Measurements from ENCODE around the gene ITGB4. TPM values are rescaled to one million over a fixed set of nuclear protein-coding genes. Genes with fewer than 3 reads are reported as not detected.

ITGB4 gene
- total and polyA plus RNA-seq, 2 of the 13 experiments (the other 11 are each of a cell fraction or from before 2014, with no cell fraction given) = 6.9 to 14.5 TPM

DNA sequence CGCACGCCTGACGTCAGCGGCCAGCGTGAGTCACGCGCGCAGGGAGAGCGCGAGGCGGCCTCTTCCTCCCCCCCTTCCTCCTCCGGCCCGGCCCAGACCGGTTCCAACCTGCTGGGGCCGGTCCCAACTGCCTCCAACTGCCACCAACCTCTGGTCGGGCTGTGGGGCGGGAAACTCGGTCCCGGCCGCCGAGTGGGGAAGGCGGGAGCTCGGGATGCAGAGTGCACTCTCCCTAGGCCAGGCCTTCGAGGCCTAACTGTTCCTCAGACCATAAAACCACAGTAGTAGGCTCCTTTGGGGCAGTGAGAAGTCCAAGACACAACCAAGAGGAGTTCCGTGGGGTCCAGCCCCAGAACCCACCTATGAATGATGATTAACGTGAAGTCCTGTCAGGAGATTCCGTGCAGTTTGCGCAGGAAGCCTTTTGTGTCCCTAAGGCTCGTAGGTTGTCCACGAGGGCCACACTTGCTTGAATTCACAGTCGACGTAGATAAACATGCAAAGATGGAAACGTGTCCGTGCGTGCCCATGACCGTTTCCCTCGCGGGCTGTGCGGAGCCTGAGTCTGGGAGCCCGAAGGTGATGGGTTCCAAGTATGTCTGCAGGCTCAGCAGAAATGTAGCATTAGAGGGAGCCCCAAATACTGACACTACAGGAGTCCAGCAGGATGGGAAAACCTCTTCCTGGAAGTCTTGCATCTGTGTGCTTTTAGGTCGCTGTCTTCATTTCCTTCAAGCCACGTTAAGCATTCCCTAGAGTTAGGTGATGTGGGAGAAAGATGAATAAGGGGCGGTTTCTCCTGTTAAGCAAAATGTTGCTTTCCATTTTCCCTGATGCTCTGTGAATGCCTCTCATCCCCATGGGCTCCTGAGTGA, 64.0 kb downstream of the ITGB4 start (continued):
- TF ChIP-seq FOXK2 (IDR thresholded peaks at IDR 0.05) (no peak), ZNF207 (IDR thresholded peaks at IDR 0.05; ENCODE audit: borderline replicate concordance) (no peak), ZNF138 (CRISPR knock-in tag; IDR thresholded peaks at IDR 0.05; ENCODE audit: low read depth) (peak; percentile 91; the same call in 1 of the 2 replicates), HDAC1 (CRISPR knock-in tag; IDR thresholded peaks at IDR 0.05) (peak; percentile 90), MAFK (conservative IDR thresholded peaks at IDR 0.05 in 1 of 2, IDR thresholded peaks at IDR 0.05 in 1 of 2; ENCODE audit: low read length in 2 of 2) (peak in 1 of 2 experiments; percentile 47; a peak in 1 of 4 replicates), GABPB1 (CRISPR knock-in tag; IDR thresholded peaks at IDR 0.05) (peak; percentile 68; the same call in 1 of the 2 replicates), ZFYVE20 (CRISPR knock-in tag; IDR thresholded peaks at IDR 0.05; ENCODE audit: borderline replicate concordance, low read depth) (peak; percentile 21; the same call in 1 of the 2 replicates), DR1 (CRISPR knock-in tag; IDR thresholded peaks at IDR 0.05) (peak; percentile 61), CCDC6 (CRISPR knock-in tag; IDR thresholded peaks at IDR 0.05) (0 out of 2 replicates have a peak, but pooled peaks have one; percentile 36), KLF15 (CRISPR knock-in tag; IDR thresholded peaks at IDR 0.05; ENCODE audit: borderline replicate concordance) (no peak), NONO (IDR thresholded peaks at IDR 0.05) (no peak), NONO (CRISPR knock-in tag; conservative IDR thresholded peaks at IDR 0.05) (peak; percentile 83), CEBPG (CRISPR knock-in tag; IDR thresholded peaks at IDR 0.05) (peak; percentile 19; the same call in 1 of the 2 replicates), ZNF317 (CRISPR knock-in tag; IDR thresholded peaks at IDR 0.05) (0 out of 2 replicates have a peak, but pooled peaks have one; percentile 21), EZH2 (conservative IDR thresholded peaks at IDR 0.05; ENCODE audit: low read depth, low read length) (no peak), ZSCAN29 (CRISPR knock-in tag; conservative IDR thresholded peaks at IDR 0.05) (0 out of 2 replicates have a peak, but pooled peaks have one; percentile 36), HNF4A (CRISPR knock-in tag; IDR thresholded peaks at IDR 0.05) (peak; percentile 48), DPF2 (CRISPR knock-in tag; IDR thresholded peaks at IDR 0.05; ENCODE audit: borderline replicate concordance, low read depth) (peak; percentile 35; the same call in 1 of the 2 replicates), GABPA (IDR thresholded peaks at IDR 0.05; ENCODE audit: low read depth, low read length) (no peak), GABPA (CRISPR knock-in tag; IDR thresholded peaks at IDR 0.05; ENCODE audit: low read depth) (no peak)
- TF ChIP-seq, protein P1, sequence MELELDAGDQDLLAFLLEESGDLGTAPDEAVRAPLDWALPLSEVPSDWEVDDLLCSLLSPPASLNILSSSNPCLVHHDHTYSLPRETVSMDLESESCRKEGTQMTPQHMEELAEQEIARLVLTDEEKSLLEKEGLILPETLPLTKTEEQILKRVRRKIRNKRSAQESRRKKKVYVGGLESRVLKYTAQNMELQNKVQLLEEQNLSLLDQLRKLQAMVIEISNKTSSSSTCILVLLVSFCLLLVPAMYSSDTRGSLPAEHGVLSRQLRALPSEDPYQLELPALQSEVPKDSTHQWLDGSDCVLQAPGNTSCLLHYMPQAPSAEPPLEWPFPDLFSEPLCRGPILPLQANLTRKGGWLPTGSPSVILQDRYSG (CRISPR knock-in tag; IDR thresholded peaks at IDR 0.05) = no peak
- TF ChIP-seq, protein P2, sequence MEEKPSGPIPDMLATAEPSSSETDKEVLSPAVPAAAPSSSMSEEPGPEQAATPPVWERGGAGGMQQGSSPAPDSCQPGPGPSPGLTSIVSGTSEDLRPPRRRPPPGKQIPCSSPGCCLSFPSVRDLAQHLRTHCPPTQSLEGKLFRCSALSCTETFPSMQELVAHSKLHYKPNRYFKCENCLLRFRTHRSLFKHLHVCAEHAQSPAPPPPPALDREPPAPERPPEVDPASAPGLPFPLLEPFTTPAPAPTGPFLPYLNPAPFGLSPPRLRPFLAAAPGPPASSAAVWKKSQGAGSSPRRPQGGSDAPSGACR (CRISPR knock-in tag; IDR thresholded peaks at IDR 0.05) = peak; percentile 44; the same call in 1 of the 2 replicates
- TF ChIP-seq, protein P3, sequence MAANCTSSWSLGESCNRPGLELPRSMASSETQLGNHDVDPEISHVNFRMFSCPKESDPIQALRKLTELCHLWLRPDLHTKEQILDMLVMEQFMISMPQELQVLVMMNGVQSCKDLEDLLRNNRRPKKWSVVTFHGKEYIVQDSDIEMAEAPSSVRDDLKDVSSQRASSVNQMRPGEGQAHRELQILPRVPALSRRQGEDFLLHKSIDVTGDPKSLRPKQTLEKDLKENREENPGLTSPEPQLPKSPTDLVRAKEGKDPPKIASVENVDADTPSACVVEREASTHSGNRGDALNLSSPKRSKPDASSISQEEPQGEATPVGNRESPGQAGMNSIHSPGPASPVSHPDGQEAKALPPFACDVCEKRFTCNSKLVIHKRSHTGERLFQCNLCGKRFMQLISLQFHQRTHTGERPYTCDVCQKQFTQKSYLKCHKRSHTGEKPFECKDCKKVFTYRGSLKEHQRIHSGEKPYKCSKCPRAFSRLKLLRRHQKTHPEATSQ (CRISPR knock-in tag; IDR thresholded peaks at IDR 0.05; ENCODE audit: borderline replicate concordance) = 0 out of 2 replicates have a peak, but pooled peaks have one; percentile 82
- TF ChIP-seq, protein P4, sequence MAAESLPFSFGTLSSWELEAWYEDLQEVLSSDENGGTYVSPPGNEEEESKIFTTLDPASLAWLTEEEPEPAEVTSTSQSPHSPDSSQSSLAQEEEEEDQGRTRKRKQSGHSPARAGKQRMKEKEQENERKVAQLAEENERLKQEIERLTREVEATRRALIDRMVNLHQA (CRISPR knock-in tag; IDR thresholded peaks at IDR 0.05) = peak; percentile 78; the same call in 1 of the 2 replicates
